Fibroblast of mammary gland (primary cell): ENCODE measurements around the gene KRT4.

Experiments used
- DNase-seq: peaks from one replicate; pipeline ENCODE4 v3.0.0-alpha.2; 2010; ENCODE audit warnings: low read depth
- H3K4me3 ChIP-seq: 2 replicates; pipeline ENCODE4 v1.5.1; 2011; ENCODE audit warnings: low read depth, mild to moderate bottlenecking, low read length, moderate library complexity; ENCODE audit not compliant: control insufficient read depth
- CTCF ChIP-seq: conservative IDR thresholded peaks from 2 replicates; pipeline ENCODE4 v1.5.1; 2011; ENCODE audit warnings: low read depth, low read length, inconsistent platforms; ENCODE audit not compliant: control insufficient read depth, insufficient read depth

Gene KRT4

GRCh38 chr12:52772188-52772587 lies 41.7 kb downstream of the KRT4 start:
- TF ChIP-seq CTCF = no peak
- DNase-seq = no peak
- H3K4me3 ChIP-seq = no peak overlapping the region

- no peak for DNase-seq
- no peak overlapping the region for H3K4me3 ChIP-seq
- no peak for TF ChIP-seq CTCF
Observed at GRCh38 chr12:52771505-52771904, 42.4 kb downstream of the KRT4 start.

GRCh38 chr12:52771088-52771487 lies 42.8 kb downstream of the KRT4 start:
- TF ChIP-seq CTCF = no peak
- DNase-seq = no peak

GRCh38 chr12:52769946-52770345 lies 44.0 kb downstream of the KRT4 start:
- TF ChIP-seq CTCF = no peak
- H3K4me3 ChIP-seq = no peak overlapping the region
- DNase-seq = no peak

More at GRCh38 chr12:52771088-52771487, 42.8 kb downstream of the KRT4 start:
- no peak overlapping the region for H3K4me3 ChIP-seq

- no peak for TF ChIP-seq CTCF
- DNase-seq = no peak
- no peak overlapping the region for H3K4me3 ChIP-seq
Observed at GRCh38 chr12:52769354-52769753, 44.6 kb downstream of the KRT4 start.

GRCh38 chr12:52768479-52769200 lies 45.3 kb downstream of the KRT4 start:
- no peak for TF ChIP-seq CTCF
- no peak for DNase-seq
- no peak overlapping the region for H3K4me3 ChIP-seq
